Vagina (tissue), 2 donors: ENCODE measurements around the gene DNAAF5. TPM values are rescaled to one million over a fixed set of nuclear protein-coding genes. Genes with fewer than 3 reads are reported as not detected.

Experiments
- DNase-seq, 2 donors: peaks; one replicate each; pipeline ENCODE4 v3.0.0-alpha.2; 2017; ENCODE audit errors: extremely low spot score in 2 of 2
- H3K27ac ChIP-seq: fragments of 200-600 bp; sonication (generic); one replicate; pipeline ENCODE4 v1.5.1; 2019
- H3K27me3 ChIP-seq: fragments of 200-600 bp; sonication (generic); one replicate; pipeline ENCODE4 v1.5.1; 2019
- H3K36me3 ChIP-seq, 2 donors: fragments of 200-600 bp; sonication (generic); one replicate each; pipeline ENCODE4 v1.5.1; 2017 to 2019
- H3K4me1 ChIP-seq: fragments of 200-600 bp; sonication (generic); one replicate; pipeline ENCODE4 v1.5.1; 2019
- H3K4me3 ChIP-seq, 2 donors: fragments of 200-600 bp; sonication (generic); 1 replicate in 1 of 2; 2 replicates in 1 of 2; pipeline ENCODE4 v1.5.1; 2016 to 2019
- H3K9me3 ChIP-seq: fragments of 200-600 bp; sonication (generic); one replicate; pipeline ENCODE4 v1.5.1; 2019
- CTCF ChIP-seq, 3 experiments: fragments of 450-650 bp in 2 of 3; fragments of 200-600 bp in 1 of 3; sonication (generic) in 1 of 3; IDR thresholded peaks; one replicate each; pipeline ENCODE4 v1.5.1; 2017 to 2019; ENCODE audit warnings: antibody characterized with exemption in 3 of 3, mild to moderate bottlenecking in 2 of 3, moderate library complexity in 2 of 3
- POLR2A ChIP-seq, 2 donors: fragments of 450-650 bp; IDR thresholded peaks; one replicate each; pipeline ENCODE4 v1.6.1; 2017; ENCODE audit warnings: antibody characterized with exemption in 2 of 2, mild to moderate bottlenecking in 2 of 2, moderate library complexity in 2 of 2
- POLR2AphosphoS5 ChIP-seq, 2 donors: sonication (generic); formaldehyde crosslinking; IDR thresholded peaks; one replicate each; pipeline ENCODE4 v1.9.0; 2017; ENCODE audit warnings: antibody characterized with exemption in 2 of 2, mild to moderate bottlenecking in 2 of 2, low read depth in 1 of 2; ENCODE audit not compliant: insufficient read depth in 1 of 2
- intact Hi-C: fragments of 100-400 bp; cut with DNase I; formaldehyde crosslinking; loops from one replicate; pipeline ENCODE4 v1.15.1; 2023
- total RNA-seq: library from RNA; depleted of rRNA; stranded (reverse); fragments of >200 nt; gene quantifications from one replicate; pipeline ENCODE4 v1.2.3, GENCODE V29; 2016

Gene DNAAF5
- total RNA-seq, 1 donor from 2014 or later = 29.7 TPM

GRCh38 chr7:815284-816216 is 89.1 kb downstream of the DNAAF5 start:
- intact Hi-C loops = no loop called here
- Histone ChIP-seq H3K9me3 (no peaks in the 10 kb centered on the region), H3K27ac (peak overlapping the region; percentile 99), H3K4me1 (peaks cover 67% of the 10 kb centered on the region), H3K36me3 (no peaks in the 10 kb centered on the region), H3K27me3 (no peaks in the 10 kb centered on the region), H3K4me3 (peak overlapping the region; percentile 51 to 86)
- no peak for DNase-seq
- TF ChIP-seq CTCF (IDR thresholded peaks at IDR 0.05) = no peak
- no peak for TF ChIP-seq POLR2AphosphoS5 (IDR thresholded peaks at IDR 0.05; ENCODE audit: insufficient read depth in 1 of 2, low read depth in 1 of 2)
- no peak for TF ChIP-seq POLR2A (IDR thresholded peaks at IDR 0.05)

- no peaks in the 10 kb centered on the region for H3K27me3 ChIP-seq
- peak overlapping the region; percentile 63 to 86 for H3K4me3 ChIP-seq
- peak in 1 of 2 donors; percentile 98 for DNase-seq
- H3K36me3 ChIP-seq = no peaks in the 10 kb centered on the region
- peak overlapping the region; percentile 99 for H3K27ac ChIP-seq
- peaks cover 73% of the 10 kb centered on the region for H3K4me1 ChIP-seq
- H3K9me3 ChIP-seq = no peaks in the 10 kb centered on the region
- peak in 1 of 2 donors; percentile 47 for TF ChIP-seq POLR2AphosphoS5 (IDR thresholded peaks at IDR 0.05; ENCODE audit: insufficient read depth in 1 of 2, low read depth in 1 of 2)
- peak in 1 of 2 donors; percentile 78 for TF ChIP-seq POLR2A (IDR thresholded peaks at IDR 0.05)
- no peak for TF ChIP-seq CTCF (IDR thresholded peaks at IDR 0.05)
- intact Hi-C loops = no loop called here
These were observed 89.8 kb downstream of the DNAAF5 start for GRCh38 chr7:816300-816750.

GRCh38 chr7:816751-817671 is 90.5 kb downstream of the DNAAF5 start:
- Histone ChIP-seq H3K4me1 (peaks cover 73% of the 10 kb centered on the region), H3K4me3 (peak overlapping the region; percentile 63 to 86), H3K27ac (peak overlapping the region; percentile 86), H3K27me3 (no peaks in the 10 kb centered on the region), H3K9me3 (no peaks in the 10 kb centered on the region), H3K36me3 (no peaks in the 10 kb centered on the region)
- intact Hi-C loops = no loop called here
- TF ChIP-seq POLR2AphosphoS5 (IDR thresholded peaks at IDR 0.05; ENCODE audit: insufficient read depth in 1 of 2, low read depth in 1 of 2) = no peak
- no peak for TF ChIP-seq CTCF (IDR thresholded peaks at IDR 0.05)
- no peak for TF ChIP-seq POLR2A (IDR thresholded peaks at IDR 0.05)
- no peak for DNase-seq

- no peaks in the 10 kb centered on the region for H3K27me3 ChIP-seq
- TF ChIP-seq CTCF (IDR thresholded peaks at IDR 0.05) (peak in 1 of 3 experiments; percentile 13), POLR2A (IDR thresholded peaks at IDR 0.05) (no peak)
- H3K36me3 ChIP-seq = no peaks in the 10 kb centered on the region
- no peaks in the 10 kb centered on the region for H3K9me3 ChIP-seq
- H3K4me3 ChIP-seq = no peak overlapping the region
- no peak for DNase-seq
- intact Hi-C loops = no loop called here
- peaks cover 76% of the 10 kb centered on the region for H3K4me1 ChIP-seq
- H3K27ac ChIP-seq = peak overlapping the region; percentile 43
These were observed 91.7 kb downstream of the DNAAF5 start for GRCh38 chr7:818031-818699.
